Activated naive CD4-positive, alpha-beta T cell treated with anti-CD3 and anti-CD28 coated beads, Interleukin-2, amount 50 U/mL, for 16 hours (primary cell): Measurements from ENCODE around the gene SPHKAP.
"Not testable (repeated sequence)": the region's sequence is repeated elsewhere in the genome, so short reads cannot be mapped to it uniquely, and the experiment has no call there.

Experiments
- DNase-seq: peaks from one replicate; pipeline ENCODE4 v3.0.0-alpha.2; 2020

SPHKAP gene

DNA sequence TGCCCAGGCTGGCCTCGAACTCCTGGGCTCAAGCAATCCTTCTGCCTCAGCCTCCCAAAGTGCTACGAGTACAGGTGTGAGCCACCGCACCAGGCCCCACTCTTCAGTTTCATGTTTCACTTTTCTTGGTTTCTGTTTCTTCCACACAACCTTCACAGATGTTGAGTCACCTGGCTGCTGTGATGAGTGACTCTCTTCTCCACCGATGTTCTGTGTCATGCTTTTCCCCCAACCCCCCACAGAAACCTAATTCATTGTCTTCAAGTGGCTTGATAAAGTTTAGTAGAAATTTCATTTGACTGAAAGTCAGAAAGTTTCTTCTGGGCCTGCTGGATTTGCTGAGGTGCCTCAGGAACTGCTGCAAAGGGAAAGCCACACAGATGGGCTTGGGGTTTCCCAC, 78.5 kb downstream of the SPHKAP start:
- DNase-seq, result no peak

- DNase-seq, result no peak
Measured at GRCh38 chr2:228094377-228094921, 87.0 kb downstream of the SPHKAP start.

DNA sequence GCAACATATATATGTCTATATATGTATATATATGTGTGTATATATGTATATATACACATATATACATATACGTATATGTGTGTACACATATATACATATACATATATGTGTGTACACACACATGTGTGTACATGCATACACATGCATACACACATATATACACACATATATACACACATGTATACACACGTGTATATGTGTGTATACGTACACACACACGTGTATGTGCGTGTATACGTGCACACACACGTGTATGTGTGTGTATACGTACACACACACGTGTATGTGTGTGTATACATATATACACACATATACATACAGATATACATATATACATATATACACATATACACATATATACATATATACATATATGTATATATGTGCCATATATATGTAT, 89.4 kb downstream of the SPHKAP start:
- no peak for DNase-seq

GRCh38 chr2:228086561-228086960, 94.9 kb downstream of the SPHKAP start:
- no peak for DNase-seq

GRCh38 chr2:228084717-228085116, 96.8 kb downstream of the SPHKAP start:
- no peak for DNase-seq

GRCh38 chr2:228083131-228083530, 98.4 kb downstream of the SPHKAP start:
- no peak for DNase-seq

DNA sequence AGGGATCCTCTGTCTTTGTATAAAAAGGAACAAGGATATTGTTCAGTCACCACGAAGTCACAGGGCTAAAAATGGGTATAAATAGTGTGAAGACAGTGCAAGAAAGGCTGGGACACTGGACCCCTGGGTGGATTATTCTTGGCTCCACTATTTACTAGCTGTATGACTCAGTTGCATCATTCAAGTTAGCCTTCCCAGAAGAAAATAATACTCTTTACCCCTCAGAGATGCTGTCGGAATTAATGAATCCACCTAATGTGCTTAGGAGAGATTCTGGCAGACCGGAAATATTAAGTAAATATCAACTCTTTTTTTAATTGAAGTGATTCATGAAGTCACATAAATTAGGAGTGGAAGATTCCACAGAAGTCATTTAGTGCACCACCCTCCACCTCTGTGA, 98.9 kb downstream of the SPHKAP start:
- DNase-seq, result no peak

- no peak for DNase-seq
Measured at GRCh38 chr2:228079194-228079593, 102.3 kb downstream of the SPHKAP start.

- not testable (repeated sequence) for DNase-seq
Measured at GRCh38 chr2:228076695-228077094, 104.8 kb downstream of the SPHKAP start.

- DNase-seq, result no peak
Measured at GRCh38 chr2:228072669-228073068, 108.8 kb downstream of the SPHKAP start.

DNA sequence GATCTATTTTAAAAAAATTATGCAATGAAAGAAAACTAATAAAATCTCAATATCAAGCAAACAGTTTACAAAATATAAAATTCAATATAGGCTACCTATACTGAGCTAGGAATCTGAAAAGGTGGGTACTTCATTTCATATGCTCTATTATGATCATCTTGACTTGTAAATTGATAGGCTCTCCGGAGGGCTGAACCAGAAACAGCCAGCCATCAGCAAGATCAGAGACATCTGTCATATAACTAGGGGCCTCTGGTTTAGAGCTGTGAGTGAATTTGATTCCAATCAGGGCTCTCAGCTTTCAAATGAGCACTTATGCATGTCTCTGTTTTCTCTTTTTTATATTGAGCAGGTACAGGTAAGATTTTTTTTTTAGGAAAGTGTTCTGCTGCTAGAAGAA, 114.2 kb downstream of the SPHKAP start:
- no peak for DNase-seq

DNA sequence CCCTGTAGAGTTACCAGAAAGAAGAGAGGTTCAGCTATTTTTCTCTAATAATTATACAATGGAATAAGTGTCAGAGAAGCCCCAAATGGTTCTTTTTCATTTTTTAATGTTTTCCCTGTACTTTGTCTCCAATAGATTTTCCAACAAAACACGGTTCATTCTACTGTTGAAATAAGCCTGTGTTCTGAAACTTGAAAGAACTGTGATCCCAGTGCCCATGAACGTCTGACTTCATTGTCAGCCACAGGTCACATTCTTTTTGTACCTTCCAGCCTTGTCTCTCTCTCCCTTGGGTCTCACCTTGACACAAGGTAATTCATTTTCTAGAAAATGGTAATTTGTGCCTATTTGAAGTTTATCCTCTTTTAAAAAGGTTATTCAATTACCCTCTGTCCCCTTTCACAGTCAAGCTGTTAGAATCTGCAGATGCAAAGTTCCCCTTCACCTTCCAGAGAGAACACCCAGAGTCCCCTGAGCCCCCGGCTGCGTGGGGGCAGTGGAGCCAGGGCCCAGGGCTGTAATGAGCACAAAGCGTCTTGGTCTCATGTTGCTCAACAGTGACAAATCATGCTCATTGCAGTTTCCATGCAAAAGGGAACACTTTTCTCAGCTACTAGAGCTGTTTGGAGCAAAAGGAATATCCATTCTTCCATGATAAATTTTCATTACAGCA, 115.2 kb downstream of the SPHKAP start:
- no peak for DNase-seq

DNA sequence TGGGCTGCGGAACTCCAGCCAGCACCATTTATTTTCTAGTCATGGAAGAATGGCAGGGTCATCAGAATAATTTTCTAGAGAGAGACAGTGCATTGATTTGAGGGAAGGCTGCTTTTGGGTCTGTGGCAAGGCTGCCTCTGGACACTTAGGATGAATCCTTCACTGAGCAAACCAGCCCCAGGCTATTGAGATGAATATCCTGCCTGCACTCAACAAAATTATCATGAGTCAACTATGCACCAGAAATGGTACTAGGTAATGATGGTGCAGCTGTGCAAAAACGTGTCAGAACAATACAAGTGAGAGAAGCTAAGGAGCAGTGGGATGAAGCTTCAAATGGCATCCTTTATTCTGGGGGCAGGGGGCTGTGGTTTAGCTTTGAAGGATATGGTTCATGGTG, 115.8 kb downstream of the SPHKAP start:
- no peak for DNase-seq

DNA sequence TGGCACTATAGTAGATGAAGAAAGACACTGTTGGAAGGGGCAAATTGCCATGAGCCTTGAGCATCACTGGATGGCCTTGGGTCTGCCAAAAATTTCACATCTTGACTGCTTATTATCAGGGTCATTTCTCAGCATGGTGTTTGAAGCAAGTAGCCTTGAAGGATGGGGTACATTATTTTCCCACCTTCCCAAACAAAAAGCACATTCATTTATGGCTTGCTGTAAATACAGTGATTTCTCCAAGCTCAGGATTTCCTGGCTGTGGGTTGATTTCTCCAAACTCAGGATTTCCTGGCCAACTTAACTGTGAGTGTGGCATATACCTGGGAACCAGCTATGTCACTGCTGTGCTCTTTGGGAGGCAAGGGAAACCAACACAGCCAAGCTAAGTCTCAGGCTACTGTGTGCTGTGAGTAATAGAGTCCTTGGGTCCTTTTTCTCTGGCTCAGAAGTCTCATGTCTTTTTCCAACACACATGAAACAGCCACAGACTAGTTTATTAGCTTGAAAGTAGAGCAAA, 116.6 kb downstream of the SPHKAP start:
- no peak for DNase-seq

- no peak for DNase-seq
Measured at GRCh38 chr2:228064024-228064423, 117.5 kb downstream of the SPHKAP start.

DNA sequence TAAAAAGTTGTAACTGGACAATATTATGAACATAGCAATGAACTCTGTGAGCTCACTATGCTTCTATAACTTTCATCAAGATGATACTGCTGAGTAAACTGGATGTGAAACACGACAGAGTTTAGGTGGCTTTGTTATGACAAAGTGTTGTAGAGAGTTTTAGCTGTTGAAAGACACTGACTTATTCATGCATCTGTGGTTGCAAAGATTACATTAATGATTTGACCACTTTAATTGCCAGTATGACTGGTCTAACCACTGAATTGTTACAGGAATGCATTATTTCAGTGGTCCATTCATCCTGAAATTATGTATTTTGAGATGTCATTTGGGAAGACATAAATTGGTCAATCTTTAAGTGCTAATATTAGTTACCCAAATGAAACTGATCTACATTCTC, 117.9 kb downstream of the SPHKAP start:
- DNase-seq, result no peak

DNA sequence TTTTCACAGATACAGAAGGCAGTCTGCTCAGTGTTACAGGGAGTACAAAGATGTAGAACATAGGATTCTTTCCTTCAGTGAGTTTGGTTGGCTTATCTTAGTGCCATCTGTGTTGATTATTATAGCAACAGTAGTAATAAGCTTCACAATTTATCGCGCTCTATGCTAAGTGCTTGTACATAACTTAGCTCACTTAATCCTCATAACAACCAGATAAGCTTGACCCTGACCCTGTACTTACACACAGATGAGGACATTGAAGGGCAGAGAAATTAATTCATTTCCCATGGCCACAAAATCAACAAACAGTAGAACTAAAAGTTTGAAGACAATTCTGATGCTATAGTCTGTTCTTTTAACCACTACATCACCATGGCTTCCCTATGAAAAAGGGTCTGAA, 121.8 kb downstream of the SPHKAP start:
- DNase-seq, result no peak

GRCh38 chr2:228056293-228057097, 125.0 kb downstream of the SPHKAP start:
- DNase-seq, result no peak

DNA sequence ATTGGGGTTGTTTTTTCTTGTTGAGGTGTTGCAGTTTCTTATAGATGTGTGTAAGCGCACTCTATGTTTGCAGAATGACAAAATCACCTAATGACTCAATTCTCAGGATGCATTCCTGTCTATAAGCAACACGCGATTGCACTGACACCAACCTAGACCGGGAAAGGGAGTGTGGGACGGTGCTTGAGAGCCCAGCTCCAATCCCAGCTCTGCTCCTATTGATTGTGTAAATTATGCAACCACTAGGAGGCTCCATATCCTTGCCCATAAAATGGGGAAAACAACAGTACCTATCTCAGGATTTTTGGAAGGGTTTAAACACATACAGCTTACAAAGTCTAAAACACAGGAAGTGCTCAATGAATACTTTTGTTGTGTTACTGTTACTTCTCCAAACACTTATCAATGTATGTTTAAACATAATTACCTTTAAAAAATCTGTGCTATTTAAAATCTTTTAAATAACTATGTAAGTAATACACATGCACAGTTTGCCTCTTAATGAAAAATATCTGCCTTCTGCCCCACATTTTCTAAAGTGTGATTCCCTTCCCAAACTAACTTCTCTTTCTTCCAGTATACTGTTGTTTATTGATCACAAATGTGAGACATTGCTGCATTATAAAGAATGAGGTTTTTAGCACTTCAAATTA, 132.5 kb downstream of the SPHKAP start:
- no peak for DNase-seq

DNA sequence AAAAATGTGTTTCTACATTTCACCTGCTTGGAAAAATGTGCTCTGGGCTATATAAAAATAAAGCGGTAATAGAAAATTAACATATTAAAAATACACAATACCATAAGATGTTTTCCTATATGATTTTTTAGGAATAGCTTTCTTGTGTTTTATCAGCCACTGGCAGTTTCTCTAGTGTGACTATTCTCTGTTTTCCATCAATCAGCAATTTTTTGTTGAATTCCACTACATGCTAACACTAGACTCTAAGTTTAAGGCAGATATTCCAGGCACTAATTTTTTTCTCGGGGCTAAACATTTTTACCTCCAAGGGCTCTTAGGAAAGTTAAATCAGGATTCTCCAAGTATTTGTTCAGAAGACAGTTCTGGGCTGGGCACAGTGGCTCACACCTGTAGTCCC, 140.5 kb downstream of the SPHKAP start:
- DNase-seq, result no peak

DNA sequence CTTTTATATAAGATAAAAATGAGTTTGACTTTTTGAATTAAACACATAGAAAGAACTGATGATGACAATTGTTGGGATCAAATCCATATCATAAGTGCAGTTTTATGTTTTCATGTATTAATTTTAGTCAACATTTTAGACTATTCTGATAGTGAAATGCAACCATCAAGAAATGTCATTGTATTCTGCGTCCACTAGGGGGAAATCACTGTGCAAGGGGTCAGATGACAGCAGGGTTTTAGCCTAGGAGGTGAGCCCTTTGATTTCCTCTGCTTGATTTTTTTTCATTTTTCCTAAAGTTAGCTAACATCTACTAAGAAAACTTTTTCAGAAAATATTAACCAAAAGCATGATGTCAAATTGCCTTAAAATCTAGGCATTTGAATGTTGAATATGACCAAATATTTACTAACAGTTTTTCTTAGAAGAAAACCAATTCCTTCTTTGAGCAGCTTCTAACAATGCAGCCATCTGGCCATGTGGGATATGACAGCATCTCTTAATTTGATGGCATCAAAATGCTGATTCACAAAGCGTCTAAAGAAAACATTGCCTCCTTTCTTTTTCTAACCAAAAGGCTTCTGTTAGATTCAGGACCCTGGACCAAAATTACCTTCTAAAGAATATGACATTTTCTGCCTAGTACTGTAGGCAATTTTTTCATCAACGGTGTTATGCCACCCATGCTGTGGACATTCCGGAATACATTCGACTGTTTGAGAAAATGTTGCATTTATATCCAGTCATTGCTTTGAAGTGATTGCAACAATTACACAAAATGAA, 141.5 kb downstream of the SPHKAP start:
- DNase-seq, result no peak

DNA sequence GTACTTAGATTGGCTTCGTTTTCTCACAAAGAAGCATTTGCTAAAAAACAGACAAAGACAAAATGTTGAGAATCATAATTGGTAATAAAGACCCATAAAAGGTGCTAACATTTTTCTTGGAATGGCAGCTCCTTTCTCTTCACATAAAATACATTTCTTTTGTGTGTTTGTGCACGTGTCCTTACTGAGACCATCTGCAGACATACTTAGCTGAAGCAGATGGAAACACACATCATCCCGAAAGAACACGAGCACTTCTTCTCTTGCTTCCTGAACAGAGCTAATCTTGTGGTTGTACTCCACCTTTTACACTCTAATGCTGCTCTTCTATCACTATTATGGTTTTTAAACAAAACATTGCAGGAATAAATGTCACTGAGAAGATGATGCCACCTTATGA, 142.5 kb downstream of the SPHKAP start:
- no peak for DNase-seq

- no peak for DNase-seq
Measured at GRCh38 chr2:228037915-228038314, 143.6 kb downstream of the SPHKAP start.
